HG03159 (cell line): ENCODE data around the gene RHOT1.
A peak's percentile ranks its signal among the peaks of the same experiment; 100 is the strongest.
"Not testable (repeated sequence)": the region's sequence is repeated elsewhere in the genome, so short reads cannot be mapped to it uniquely, and the experiment has no call there.

Experiments
- ATAC-seq: cut with Tn5 transposase; IDR thresholded peaks from one replicate; pipeline ENCODE4 v1.9.1; 2021; ENCODE audit warnings: mild to moderate bottlenecking, moderate library complexity; ENCODE audit not compliant: unreplicated experiment

Gene RHOT1

DNA sequence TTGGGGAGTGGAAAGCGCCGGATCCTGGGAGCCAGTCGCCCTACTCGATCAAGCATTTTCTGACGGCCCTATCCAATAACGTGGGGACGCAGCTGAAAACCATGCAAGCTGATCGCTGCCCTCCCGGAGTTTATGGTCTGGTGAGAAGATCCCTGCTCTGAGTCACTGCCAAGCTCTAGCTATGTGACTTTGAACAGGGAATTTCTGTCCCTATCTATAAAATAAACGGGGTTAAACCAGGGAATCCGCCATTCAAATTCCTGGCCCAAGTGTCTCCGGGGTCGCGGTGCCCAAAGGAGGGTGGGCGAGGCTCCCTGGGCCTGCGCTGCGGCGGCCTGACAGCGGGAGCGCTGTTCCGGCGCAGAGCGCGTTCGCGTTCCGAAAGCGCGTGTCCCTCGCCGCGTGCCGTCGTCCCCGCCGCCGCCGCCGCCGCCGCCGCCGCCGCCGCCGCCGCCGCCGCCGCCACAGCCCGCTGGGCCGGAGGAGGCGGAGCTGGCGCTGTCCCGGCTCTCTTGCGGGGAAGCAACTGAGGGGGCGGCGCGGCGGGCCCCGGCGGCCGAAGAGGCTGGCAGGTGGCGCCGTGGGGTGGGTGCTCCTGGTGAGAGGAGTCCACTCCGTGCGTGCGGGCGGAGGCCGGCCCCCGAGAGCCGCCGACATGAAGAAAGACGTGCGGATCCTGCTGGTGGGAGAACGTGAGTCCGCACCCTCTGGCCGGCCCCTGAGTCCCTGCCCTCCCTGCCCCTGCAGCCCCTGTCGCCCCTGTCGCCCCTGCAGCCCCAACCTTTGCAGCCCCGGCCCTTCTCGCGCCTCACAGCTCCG is at the start of gene RHOT1:
Gene RHOT1 (plus strand): TSS at position 465 of the 819 bp plus-strand sequence. CDS start 191 bp downstream, at position 656.
- ATAC-seq = peak; percentile 64

DNA sequence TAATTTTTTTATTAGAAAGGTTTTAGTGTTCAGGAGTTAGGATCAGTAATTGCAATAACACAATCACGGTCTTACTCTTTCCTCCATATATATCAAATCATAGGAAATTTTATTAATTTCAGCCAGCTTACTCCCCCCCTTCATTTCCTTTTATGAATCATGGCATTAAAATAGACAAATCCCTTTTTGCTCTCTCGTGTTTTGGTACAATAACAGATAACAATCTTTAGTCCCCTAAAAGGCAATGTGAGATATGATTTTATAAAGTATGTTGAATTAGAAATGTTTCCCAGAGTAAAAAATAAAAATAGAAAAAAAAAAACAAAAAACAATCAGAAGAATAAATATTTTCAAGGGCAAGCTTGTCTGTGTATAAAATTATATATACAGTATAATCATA is 42.6 kb upstream of the RHOT1 start:
- ATAC-seq = no peak

GRCh38 chr17:32100323-32100722 is 42.0 kb upstream of the RHOT1 start:
- ATAC-seq = not testable (repeated sequence)

GRCh38 chr17:32100971-32101631 is 41.2 kb upstream of the RHOT1 start:
- ATAC-seq = no peak

- ATAC-seq = no peak
Measured at GRCh38 chr17:32102172-32102571, 40.1 kb upstream of the RHOT1 start.

- no peak for ATAC-seq
Measured at GRCh38 chr17:32102646-32103186, 39.6 kb upstream of the RHOT1 start.

DNA sequence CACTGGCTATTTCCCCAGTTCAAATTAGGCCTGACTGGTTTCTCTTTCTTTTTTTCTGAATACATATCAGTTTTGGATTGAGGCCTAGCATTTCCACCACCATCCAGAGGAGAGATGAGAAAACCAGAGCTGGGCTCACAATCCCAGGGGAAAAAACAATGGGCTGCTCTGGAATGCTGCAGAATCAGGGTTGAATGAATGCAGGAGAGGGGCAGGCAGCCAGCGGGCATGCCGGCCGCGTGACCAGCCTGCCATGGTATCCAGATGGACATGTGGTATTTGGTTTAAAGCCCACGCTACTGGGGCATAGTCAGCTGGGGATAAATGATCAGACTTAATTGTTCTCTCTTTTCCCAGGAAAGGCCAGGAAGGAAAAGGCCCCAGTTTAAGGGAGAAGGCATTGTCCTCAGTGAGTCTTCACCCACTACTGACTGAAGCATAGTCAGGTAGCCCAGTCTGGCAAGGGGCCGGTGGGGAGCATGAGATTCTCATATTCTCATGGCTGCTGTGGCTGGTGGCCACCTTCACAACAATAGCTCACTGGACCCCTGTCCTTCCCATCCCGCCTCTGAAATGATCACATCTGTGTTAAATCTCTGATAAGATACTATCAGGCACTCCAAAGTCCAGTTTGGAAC is 38.7 kb upstream of the RHOT1 start:
- ATAC-seq = no peak

GRCh38 chr17:32104158-32104557 is 38.1 kb upstream of the RHOT1 start:
- no peak for ATAC-seq

DNA sequence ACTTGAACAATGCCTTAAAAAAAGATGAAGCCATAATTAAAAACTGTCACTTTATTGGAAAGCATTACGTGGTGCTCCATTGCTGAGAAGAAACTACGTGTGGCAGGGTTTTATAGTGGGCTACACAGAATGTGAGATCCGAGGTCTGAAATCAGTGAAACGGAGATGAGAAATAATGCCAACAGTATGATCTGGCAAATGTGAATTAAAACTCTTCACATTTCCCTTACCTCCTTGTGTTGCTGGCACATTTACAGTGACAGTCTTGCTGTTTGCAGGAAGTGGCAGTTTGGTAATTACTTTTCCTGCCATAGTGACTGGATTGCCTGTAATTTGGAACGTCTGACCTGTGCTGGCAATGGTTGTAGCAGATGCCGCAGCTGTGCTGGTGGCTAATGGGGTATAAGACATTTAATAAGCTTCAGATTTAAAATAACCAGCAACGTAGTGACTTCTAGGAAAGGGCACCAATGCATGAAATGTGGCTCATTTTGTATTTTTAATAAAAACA is 35.8 kb upstream of the RHOT1 start:
- not testable (repeated sequence) for ATAC-seq

DNA sequence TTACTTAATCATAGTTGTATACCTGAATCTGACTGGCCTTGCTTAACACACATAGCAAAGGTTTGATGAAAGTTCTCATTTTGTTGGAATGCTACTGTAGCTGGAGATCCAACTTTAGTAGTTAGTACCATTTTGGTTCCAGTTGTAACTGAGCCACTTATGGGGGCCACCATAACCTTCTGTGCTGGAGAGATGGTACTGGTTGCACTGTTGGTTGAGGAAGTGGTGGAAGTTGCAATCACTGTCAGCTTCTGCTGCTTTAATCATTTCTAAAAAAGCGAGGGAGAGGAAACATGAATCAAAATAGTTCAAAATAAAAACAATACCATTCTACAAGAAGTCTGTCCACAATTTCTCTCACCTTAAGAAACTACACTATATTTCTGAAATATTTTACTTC is 35.1 kb upstream of the RHOT1 start:
- ATAC-seq = not testable (repeated sequence)

GRCh38 chr17:32110596-32110995 is 31.7 kb upstream of the RHOT1 start:
- ATAC-seq = no peak

DNA sequence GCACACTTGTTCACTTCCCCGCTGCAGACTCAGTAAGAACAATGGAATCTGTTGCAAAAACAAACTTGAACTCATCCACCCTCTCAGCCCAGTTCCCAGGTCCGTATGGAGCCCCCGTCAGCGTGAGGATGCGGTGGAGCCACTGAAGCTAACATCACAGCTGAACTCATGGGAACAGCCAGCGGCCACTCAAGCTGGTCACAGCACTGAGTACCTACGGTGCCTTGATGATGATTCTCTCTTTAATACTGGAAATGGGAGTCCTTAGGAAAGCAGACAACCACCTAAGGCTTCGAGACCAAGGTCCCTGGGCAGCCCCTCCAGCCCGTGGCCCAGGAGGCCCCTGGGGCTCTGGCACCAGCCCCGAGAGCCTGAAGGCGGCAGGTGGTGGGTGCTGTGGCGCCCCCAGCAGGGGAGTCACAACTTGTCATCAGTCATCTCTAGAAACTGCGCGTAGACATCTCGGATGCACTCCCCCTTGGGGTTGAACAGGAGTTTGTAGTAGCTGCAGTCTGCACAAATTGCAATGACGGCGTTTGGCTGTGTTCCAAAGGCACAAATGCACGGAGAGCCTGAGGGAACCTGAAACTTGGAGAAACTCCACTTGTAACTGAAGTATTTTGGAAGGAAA is 31.0 kb upstream of the RHOT1 start:
- no peak for ATAC-seq

DNA sequence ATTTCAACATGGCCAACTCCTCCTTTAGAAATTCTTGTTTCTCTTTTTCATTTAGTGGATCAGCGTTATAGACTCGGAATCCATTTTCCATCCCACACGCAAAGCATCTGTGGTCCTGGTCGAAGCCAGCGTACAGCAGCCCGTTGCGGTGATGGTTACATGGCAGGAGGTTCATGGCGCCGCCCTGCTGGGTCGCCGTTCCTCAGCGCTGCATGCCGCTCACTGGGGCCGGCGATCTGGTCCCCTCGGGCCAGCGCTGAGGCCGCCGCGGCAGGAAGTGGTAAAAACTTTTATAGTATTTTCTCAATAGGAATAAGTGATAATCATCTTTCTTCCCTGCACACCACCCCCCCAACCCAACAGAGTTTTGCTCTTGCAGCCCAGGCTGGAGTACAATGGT is 29.9 kb upstream of the RHOT1 start:
- ATAC-seq = no peak

DNA sequence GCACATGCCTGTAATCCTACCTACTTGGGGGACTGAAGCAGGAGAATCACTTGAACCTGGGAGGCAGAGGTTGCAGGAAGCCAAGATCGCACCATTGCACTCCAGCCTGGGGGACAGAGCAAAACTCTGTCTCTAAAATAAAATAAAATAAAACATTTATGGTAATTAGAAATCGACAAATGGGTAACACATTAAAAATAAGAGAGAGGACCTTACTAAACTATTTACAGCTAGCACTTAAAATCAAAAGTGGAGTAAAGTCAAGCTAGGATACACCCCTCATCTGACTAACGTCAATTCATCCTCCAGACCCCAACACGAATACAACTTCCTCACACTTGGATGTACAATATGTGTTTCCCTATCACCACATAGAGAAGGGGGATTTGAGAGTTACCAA is 27.8 kb upstream of the RHOT1 start:
- ATAC-seq = no peak

DNA sequence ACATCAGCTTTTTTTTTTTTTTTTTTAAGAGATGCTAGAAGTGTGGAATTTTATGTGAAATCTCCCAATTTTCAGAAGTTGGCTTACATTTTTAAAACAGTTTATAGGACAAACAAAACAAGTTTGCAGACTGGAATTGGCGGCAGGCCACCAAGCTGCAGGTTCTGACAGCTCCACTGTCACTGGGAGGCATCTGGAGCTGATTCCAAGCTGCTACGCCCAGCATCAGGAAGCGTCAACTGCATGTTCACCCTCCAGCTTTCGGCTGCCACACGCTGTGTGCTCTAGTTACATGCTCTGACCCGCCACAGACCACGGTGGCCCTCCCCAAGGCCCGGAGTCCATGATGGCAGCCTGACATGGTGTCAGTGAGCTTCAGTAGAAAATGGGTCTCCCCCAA is 26.8 kb upstream of the RHOT1 start:
- not testable (repeated sequence) for ATAC-seq

GRCh38 chr17:32116937-32117336 is 25.4 kb upstream of the RHOT1 start:
- ATAC-seq = no peak

GRCh38 chr17:32117399-32117798 is 24.9 kb upstream of the RHOT1 start:
- no peak for ATAC-seq

GRCh38 chr17:32118088-32118487 is 24.2 kb upstream of the RHOT1 start:
- not testable (repeated sequence) for ATAC-seq

GRCh38 chr17:32118835-32119234 is 23.5 kb upstream of the RHOT1 start:
- no peak for ATAC-seq

DNA sequence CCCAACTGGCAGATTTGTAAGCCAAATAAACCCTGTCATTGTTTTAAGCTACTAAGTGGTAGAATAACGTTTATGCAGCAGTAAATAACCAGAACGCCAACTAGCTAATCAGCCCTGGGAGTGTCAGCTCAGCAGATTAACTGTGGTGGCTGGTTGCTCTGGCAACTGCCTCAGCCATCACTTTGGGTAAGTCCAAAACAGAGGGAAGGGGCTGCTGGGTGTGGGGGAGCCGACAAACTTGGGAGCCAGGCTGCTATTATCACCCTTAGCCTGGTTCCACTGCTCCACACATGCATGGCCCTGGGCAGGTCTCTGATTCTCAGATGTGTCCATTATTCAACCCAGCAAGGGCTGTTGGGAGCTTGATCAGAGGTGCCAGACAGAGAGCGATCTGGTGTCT is 22.2 kb upstream of the RHOT1 start:
- no peak for ATAC-seq

GRCh38 chr17:32120716-32121115 is 21.6 kb upstream of the RHOT1 start:
- no peak for ATAC-seq
